ENCODE results near the gene CYP1B1.

GRCh38 chr2:38066421-38067115, 9.4 kb downstream of the CYP1B1 start:
- no peak for TF ChIP-seq CTCF (IDR thresholded peaks at IDR 0.05)
- no peak for TF ChIP-seq POLR2AphosphoS5 (IDR thresholded peaks at IDR 0.05)

Measured in stomach (tissue), 4 donors.